Ecto neural progenitor cell (in vitro differentiated cells): ENCODE measurements around the gene TSPAN4.

ENCODE experiments used
- DNase-seq: peaks from one replicate; pipeline ENCODE4 v3.0.0-alpha.2; 2018; ENCODE audit warnings: low spot score

Gene TSPAN4

DNA sequence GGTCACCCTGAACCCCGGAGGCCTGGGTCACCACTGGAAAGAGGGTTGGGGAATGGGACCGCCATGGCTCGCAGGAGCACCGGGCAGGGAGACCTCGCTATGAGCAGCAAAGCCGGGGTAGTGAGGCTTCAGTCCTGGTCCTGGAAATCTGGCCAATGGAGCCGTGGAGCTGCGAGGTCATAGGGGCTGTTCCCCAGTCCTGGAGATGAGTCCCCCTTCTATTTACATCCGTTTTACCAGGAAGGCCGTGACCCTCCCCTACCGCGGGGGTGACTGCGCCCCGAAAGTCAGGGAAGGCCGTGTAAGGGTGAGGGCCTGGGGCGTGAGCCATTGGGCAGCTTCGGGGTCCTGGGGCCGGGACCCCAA is 38.1 kb upstream of the TSPAN4 start:
- no peak for DNase-seq

DNA sequence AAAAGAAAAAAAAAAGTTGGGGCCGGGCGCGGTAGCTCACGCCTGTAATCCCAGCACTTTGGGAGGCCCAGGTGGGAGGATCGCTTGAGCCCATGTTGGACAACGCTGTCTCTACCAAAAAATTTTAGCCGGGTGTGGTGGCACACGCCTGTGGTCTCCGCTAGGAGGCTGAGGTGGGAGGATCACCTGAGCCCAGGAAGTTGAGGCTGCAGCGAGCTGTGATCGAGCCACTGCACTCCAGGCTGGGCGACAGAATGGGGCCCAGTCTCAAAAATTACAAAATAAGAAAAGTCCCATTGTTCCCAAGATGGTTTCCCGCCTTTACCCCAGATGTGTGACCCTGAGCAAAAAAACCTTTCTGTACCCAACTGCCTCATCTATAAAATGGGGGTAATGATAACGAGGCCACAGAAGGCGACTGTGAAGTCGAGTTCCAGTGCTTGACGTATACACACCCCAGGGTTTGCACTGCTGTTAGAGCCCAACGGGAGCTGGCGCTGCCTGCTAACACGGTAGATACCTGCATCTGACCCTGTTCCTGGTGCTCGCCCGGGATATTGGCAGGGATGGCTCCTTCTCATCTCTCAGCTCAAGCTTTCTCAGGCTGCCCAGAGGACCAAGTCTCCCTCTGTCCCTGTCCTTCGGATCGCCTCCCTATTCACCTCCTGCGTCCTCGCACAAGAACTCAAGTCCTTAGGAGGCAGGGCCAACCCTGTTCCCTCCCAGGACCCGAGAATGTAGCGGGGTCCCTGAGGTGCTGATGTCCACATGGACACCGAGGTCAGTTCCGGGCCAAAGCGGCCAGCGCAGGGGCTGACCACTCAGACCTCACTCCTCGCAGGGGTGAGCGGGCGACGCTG is 34.0 kb upstream of the TSPAN4 start:
- no peak for DNase-seq

DNA sequence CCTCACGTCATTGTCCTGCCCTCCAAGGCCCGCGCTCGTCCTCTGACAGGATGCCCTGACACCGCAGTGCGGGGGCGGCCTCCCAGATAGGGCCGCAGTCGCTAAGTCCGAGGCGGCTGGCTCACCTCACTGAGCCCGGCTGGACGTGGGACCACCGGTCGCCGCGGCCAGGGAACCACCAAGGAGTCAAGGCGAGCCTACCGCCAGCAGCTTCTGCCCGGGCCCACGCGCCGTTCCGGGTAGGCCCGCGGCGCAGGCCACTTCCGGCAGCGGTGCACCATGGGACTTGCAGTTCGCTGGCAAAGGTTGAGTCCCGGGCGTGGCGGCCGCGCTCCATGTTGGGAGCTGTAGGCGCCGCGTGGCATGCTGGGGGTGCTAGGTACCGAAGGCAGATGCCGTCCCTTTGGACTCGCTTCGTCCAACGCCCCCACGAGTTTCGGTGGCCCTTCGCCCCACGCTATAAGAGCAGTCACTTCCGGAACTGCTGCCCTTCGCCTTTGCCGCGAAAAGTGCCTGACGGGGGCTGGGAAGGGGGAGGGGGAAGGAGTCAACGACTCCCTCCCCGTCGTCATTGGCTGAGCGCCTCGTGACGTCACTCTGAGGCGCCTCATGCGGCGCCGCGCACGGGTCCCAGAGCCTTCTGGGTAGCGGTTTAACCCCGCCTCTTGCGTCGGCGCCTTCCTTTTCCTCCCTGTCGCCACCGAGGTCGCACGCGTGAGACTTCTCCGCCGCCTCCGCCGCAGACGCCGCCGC is 33.2 kb upstream of the TSPAN4 start, which contains the start of gene RPLP2:
Gene RPLP2 (plus strand): TSS at position 681 of the 753 bp plus-strand sequence. CDS start 268 bp downstream, outside the sequence.
- DNase-seq = peak; percentile 98

DNA sequence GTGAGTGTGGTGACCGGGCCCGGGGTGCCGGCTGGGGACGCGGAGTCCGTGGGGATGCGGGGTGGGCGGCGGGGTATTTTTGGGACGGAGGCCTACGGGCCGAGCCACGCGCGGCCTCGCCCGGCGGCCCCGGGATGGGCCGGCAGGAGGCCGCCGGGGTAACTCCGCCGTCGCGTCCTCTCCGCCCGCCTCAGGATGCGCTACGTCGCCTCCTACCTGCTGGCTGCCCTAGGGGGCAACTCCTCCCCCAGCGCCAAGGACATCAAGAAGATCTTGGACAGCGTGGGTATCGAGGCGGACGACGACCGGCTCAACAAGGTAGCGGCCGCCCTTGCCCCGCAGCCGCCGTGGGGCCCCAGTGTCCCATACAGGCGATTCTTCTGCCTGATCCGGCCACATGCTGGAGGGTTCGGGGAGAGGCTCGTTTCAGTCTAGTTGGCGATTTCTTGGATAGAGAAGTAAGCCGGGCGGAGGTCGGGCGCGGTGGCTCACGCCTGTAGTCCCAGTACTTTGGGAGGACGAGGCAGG is 32.5 kb upstream of the TSPAN4 start:
- no peak for DNase-seq

DNA sequence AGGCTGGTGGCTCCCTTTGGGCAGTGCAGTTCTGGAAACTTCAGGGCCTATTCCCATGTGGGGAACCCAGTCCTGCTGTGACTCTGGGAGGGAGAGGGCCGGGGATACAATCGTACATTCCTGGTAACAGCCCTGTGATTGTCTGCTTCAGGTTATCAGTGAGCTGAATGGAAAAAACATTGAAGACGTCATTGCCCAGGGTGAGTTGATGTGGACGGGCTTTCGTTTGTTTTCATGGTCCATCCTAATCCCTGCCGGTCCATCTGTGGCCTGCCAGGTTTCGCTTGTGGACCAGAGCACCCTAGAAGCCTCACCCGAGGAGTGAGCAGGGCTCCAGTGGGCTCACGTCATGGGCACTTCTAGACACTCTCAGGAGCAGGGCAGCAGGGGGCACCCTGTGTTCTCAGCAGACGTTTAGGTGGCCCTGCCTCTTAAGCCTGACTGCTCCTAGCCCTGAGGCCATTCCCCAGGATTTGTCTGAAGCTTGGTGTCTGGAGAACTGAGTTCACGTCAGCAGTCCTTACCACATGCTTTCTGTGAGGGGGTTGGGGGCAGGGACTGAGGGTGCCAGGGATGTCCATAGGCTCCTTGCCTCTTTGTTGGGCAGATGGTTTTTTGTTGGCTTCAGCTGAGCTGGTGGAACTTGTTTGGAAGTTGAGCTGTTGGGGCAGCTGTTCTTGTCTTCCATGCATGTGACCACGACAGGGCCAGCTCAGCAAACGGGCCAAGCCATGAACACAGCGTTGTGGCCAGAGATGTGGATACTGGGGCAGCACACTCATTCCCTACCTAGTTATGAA is 31.0 kb upstream of the TSPAN4 start:
- DNase-seq = no peak

DNA sequence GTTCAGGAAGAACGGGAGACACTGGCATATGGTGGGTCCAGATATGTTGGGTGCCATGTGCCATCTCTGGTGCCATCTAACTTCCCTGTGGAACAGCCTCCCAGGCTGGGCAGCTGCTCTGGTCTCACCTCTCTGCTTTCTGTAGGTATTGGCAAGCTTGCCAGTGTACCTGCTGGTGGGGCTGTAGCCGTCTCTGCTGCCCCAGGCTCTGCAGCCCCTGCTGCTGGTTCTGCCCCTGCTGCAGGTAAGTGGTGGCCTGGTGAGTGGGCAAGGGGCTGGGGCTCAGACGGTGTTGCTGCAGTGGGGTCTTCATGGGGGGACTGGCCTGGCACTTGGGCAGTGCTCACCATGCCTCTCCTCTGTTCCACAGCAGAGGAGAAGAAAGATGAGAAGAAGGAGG is 30.3 kb upstream of the TSPAN4 start:
- DNase-seq = no peak

DNA sequence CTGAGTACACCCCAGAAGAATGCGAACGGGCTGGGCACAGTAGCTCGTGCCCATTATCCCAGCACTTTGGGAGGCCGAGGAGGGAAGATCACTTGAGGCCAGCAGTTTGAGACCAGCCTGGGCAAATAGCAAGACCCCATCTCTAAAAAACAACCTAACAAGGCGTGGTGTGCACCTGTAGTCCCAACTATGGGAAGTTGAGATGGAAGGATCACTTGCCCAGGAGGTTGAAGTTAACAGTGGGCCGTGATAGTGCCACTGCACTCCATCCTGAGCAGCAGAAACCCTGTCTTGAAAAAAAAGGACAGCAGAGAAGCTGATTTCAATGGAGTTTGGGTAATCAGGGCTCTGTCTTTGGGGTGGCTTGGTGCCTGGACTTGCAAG is 29.6 kb upstream of the TSPAN4 start:
- no peak for DNase-seq

DNA sequence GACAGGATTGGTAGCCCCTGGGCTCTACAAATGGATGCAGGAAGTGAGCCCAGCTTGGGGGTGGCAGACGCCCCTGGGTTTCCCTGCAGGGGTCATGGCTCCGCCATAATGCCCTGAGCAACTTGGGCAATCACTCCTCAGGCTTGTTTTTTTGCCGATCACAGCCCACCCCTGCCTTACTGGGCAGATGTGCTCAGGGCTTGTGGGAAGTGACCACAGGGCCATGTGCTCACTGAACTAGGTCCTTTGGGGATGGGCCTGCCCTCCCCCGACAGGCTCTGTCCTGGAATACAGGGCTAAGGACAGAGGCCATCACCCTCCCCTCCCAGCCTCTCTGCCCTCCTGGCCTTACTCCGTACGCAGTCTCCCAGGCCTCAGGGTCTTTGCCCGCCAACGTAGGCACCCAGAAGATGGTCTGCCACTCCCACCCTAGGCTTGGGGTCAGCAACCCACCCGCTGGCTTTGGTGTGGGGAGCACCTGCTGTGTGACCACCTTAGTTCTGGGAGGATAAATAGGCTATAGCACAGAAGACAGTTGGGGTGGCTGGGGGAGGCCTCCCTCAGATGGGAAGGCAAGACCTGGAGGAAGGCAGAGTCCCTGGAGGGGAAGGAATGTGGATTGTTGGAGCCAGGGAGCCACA is 29.1 kb upstream of the TSPAN4 start:
- DNase-seq = no peak

DNA sequence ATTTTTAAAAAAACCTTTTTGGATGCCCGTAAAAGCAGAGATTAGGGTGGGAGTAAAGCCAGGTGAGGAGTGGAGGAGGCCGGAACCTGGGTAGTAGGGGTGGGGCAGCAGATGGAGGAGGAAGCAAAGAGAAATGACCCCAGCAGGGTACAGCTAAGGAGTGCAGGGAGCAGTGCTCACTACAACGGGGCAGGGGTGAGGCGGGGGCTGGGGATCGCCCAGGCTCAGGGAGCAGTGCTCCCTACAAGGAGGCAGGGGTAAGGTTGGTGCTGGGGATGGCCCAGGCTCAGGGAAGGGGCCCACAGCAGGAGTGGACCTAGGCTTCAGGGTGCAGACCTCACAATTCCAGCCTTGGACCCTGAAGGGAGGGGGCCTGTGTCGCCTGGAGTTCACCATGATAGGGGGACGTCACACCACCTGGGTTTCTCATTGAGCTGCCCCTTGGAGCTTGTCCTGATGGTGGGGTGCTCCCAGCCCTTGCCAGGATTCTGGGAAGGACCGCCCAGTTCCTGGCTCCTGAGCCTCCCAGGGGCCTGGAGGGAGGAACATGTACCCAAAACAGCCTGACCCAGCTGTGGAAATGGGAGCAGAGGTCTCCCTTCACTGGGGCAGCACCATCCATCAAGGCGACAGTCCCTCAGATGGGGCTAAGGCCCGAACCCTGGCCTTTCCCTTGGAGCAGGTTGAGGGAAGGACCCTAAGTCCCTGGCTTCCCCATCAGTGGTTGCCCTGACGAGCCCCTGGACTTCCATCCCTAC is 26.8 kb upstream of the TSPAN4 start:
- no peak for DNase-seq

DNA sequence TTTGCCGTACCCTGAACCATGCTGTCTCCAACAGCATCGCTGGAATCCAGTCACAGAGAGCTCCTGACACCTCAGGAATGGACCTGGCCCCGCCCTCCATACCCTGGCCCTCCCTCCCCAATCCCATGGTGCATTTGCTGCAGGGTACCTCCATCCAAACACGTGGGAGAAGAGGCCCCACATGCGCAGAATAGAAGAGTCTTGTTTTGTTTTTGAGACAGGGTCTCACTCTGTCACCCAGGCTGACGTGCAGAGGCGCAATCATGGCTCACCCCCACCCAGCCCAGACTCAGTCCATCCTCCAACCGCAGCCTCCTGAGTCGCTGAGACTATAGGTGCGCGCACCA is 26.2 kb upstream of the TSPAN4 start:
- DNase-seq = no peak

DNA sequence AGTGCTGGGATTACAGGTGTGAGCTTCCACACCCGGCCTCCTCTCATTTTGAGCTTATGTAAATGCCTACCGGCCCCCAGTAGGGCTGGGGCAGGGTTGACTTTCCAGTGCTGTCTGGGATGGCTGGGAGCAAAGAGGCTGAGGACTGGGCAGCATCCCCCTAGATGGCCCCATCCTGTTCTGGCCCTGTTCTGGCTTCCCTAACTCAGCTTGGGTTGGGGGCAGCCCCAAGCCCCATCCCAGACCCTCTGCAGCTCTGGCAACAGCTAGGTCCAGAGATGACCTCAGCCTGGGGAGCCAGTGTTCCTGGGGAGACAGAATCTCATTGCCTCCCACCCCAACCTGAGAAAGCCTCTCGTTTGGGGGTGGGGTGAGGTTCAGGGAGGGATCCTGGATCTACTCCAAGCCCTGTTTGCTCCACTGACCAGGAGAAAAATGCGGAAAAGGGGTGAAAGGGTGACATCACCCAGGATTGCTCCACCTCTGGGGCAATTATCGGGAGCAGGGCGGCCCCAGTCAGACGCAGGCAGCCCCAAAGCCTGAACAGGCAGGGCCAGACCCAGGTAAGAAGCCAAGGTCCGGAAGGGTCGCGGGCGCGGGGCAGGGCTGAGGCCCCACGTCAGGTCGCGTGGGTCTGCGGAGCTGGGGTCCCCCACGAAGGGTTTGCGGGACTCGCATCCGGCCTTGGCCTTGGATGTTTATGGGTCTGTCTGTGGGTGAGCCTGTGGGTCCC is 24.1 kb upstream of the TSPAN4 start, which contains the start of gene PNPLA2:
Gene PNPLA2 (plus strand): TSS at position 519 of the 733 bp plus-strand sequence. CDS start 805 bp downstream, outside the sequence.
- no peak for DNase-seq

DNA sequence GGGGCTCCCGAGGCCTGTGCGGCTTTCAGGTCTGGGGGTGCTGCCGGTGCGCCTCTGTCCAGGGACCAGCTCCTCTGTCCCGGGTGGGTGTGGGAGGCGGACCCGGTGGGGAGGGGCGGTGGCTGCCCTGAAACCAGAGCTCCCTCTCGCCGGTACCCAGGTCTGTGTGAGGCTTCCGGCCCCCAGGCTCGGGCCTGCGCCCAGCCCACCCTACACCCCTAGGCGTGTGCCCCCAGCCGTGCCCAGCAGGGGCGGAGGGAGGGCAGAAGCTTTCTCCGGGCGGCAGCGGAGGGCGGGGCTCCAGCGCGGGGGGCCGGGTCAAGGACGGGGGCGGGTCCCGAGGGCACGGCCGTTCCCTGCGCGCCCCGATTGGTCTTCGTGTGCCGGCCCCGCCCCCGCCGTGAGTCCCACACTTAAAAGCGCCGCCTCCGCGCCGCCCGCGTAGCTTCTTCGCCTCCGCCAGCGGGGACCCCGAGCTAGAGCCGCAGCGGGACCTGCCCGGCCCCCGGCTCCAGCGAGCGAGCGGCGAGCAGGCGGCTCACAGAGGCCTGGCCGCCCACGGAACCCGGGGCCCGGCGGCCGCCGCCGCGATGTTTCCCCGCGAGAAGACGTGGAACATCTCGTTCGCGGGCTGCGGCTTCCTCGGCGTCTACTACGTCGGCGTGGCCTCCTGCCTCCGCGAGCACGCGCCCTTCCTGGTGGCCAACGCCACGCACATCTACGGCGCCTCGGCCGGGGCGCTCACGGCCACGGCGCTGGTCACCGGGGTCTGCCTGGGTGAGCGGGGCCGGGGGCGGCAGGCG is 23.3 kb upstream of the TSPAN4 start:
- DNase-seq = peak; percentile 93

DNA sequence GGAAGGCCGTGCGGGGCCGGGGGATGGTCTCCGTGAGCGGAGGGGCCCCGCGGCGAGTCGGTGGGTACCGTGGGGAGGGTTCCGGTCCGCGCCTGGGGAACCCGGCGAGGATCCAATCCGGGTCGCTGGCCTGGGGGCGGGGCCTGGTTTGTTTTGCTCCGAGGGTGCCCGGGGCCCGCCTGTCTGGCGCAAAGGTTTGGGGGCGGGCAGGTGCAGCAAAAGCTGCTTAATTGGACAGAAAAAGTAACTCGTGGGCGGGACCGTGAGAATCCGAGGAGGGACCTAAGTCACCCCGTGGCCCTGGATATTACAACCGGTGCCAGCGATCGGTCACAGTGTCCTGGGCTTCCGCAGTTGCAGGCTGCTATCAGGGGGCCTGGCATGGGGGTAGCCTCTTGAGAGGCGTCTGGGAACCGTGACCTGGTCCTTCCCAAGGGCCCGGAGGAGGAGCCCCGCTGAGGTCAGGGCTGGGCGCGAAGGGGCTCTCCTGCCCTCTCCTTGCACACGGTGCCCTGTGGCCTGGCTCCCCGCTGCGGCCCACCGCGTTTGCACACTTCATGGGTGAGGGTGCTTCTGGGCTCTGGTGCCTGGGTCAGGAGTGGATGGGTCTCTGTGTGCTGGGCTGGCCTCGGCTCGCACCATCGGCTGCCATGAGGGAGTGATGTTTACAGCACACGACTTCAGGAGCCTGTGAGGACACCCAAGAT is 22.6 kb upstream of the TSPAN4 start:
- DNase-seq = peak; percentile 78

DNA sequence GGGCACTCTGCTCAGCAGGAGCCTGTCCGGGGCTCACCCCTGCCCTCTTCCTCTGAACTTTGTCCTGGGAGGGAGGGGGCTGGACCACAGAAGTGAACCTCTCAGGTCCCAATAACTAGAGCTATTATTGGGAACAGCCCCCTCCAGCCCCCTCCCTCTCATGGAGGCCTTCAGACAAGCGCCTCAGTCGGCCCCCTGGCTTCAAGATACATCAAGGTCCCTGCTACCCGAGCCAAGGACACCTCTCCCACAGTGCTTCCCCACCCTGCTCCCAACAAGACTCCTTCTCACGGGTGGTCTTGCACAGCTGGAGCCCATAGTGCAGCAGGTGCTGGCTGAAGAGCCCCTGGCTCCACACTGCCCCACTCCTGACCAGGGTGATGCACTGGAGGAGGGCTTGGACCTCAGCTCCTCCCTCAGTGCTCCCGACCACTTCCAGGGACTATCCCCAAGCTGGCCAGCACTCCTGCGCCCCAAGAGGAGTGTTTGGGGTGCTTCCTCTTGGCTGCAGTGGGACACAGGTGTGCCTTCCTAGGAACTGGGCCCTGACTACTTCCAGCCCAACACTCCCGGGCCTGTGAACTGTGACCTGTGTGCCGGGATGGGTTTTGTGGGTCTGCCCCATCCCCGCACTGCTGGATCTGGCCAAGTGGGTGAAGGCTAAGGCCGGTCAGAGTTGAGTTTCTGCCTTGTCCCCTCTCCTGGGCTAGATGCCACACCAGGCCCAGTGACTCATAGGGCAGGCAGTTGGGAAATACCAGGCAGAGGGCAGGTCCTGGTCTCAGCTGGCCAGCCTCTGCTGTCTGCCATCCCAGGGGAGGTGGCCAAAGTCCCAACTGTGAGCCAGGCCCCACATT is 21.8 kb upstream of the TSPAN4 start:
- no peak for DNase-seq

DNA sequence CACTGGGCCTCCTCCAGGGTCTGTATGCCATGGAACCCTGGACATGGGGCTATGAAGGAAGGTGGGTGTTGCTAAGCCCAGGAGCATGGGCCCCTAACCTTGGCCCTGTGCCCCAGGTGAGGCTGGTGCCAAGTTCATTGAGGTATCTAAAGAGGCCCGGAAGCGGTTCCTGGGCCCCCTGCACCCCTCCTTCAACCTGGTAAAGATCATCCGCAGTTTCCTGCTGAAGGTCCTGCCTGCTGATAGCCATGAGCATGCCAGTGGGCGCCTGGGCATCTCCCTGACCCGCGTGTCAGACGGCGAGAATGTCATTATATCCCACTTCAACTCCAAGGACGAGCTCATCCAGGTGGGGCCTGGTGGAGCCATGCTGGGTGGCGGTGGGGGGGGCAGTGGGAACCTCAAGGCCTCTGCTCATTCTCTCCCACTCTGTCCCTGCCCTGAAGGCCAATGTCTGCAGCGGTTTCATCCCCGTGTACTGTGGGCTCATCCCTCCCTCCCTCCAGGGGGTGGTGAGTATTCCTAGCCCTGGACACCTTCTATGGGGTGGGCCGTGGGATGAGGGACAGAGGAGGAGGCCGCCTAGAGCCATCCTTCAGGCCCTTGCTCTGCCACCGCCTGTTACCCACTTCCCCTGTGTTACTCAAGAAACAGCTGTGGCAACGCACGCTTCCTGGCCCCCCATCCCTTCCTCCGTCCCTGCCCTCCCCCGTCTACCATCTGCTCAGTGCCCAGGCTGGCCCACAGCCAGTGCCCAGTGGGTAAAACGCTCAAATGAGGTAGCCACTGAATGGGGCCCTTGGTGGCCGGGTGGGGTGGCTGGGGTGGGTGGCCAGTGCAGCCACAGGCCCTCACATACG is 20.9 kb upstream of the TSPAN4 start:
- DNase-seq = no peak

DNA sequence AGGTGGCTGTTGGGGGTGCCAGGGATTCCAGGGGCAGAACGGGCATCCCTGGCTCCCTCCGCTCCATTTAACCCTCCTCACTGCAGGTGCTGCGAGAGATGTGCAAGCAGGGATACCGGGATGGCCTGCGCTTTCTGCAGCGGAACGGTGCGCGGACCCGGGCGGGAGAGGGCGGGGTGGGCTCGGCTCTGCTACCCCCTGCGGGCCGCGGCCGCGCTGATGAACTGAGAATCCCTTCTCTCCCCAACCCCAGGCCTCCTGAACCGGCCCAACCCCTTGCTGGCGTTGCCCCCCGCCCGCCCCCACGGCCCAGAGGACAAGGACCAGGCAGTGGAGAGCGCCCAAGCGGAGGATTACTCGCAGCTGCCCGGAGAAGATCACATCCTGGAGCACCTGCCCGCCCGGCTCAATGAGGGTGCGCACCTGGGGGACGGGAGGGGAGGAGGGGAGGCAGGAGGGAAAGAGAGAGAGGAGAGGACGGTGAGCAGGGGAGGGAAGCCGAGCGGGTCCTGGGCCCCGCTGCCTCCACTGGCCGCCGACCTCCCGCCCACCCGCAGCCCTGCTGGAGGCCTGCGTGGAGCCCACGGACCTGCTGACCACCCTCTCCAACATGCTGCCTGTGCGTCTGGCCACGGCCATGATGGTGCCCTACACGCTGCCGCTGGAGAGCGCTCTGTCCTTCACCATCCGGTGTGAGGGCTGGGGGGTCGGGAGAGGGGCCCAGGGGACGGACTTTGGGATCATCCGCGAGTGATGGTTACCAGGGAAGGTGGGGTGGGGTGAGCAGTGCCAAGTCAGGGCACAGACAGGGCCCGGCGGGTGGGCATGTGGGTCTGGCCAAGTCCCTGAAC is 19.0 kb upstream of the TSPAN4 start:
- no peak for DNase-seq
